ENCODE measurements around the gene BOK.
"Not testable (repeated sequence)": the region's sequence is repeated elsewhere in the genome, so short reads cannot be mapped to it uniquely, and the experiment has no call there.

BOK gene

GRCh38 chr2:241558532-241559322 is at the start of gene BOK:
BOK (plus strand) TSS chr2:241558745; CDS start chr2:241559484, 739 bp downstream.
- peak; percentile 86 for DNase-seq (ENCODE audit: low spot score)

GRCh38 chr2:241509155-241509784 is 49.3 kb upstream of the BOK start:
- DNase-seq (ENCODE audit: low spot score) = no peak

GRCh38 chr2:241511091-241511741 is 47.3 kb upstream of the BOK start:
- DNase-seq (ENCODE audit: low spot score) = no peak

GRCh38 chr2:241514553-241514952 is 44.0 kb upstream of the BOK start:
- DNase-seq (ENCODE audit: low spot score) = no peak

GRCh38 chr2:241514986-241515737 is 43.4 kb upstream of the BOK start:
- no peak for DNase-seq (ENCODE audit: low spot score)

- no peak for DNase-seq (ENCODE audit: low spot score)
Measured at GRCh38 chr2:241516520-241516965, 42.0 kb upstream of the BOK start.

- no peak for DNase-seq (ENCODE audit: low spot score)
Measured at GRCh38 chr2:241517297-241517696, 41.2 kb upstream of the BOK start.

GRCh38 chr2:241519669-241520068 is 38.9 kb upstream of the BOK start:
- DNase-seq (ENCODE audit: low spot score) = no peak

GRCh38 chr2:241522477-241522876 is 36.1 kb upstream of the BOK start:
- DNase-seq (ENCODE audit: low spot score) = no peak

GRCh38 chr2:241525818-241526780 is 32.4 kb upstream of the BOK start:
- not testable (repeated sequence) for DNase-seq (ENCODE audit: low spot score)

- DNase-seq (ENCODE audit: low spot score) = no peak
Measured at GRCh38 chr2:241530571-241530970, 28.0 kb upstream of the BOK start.

GRCh38 chr2:241531161-241531722 is 27.3 kb upstream of the BOK start:
- no peak for DNase-seq (ENCODE audit: low spot score)

GRCh38 chr2:241532168-241532567 is 26.4 kb upstream of the BOK start:
- no peak for DNase-seq (ENCODE audit: low spot score)

GRCh38 chr2:241532733-241533601 is 25.6 kb upstream of the BOK start:
- DNase-seq (ENCODE audit: low spot score) = no peak

- DNase-seq (ENCODE audit: low spot score) = no peak
Measured at GRCh38 chr2:241534293-241534692, 24.3 kb upstream of the BOK start.

- DNase-seq (ENCODE audit: low spot score) = no peak
Measured at GRCh38 chr2:241534701-241535375, 23.7 kb upstream of the BOK start.

GRCh38 chr2:241535871-241536655 is 22.5 kb upstream of the BOK start:
- no peak for DNase-seq (ENCODE audit: low spot score)

Data from Ammon's horn (tissue), 1 donor.